Left cardiac atrium (tissue), 4 donors: ENCODE data around the gene PARD3B. TPM values are rescaled to one million over a fixed set of nuclear protein-coding genes. Genes with fewer than 3 reads are reported as not detected.

ENCODE experiments used
- ATAC-seq, 2 donors: fragments of 200-7000 bp; cut with Tn5 transposase; one replicate each; pipeline ENCODE4 v1.9.1; 2020; ENCODE audit warnings: mild to moderate bottlenecking in 2 of 2, moderate library complexity in 2 of 2
- DNase-seq: peaks from one replicate; pipeline ENCODE4 v3.0.0-alpha.2; 2020
- intact Hi-C, 2 donors: fragments of 100-400 bp; cut with DNase I; formaldehyde crosslinking; loops; one replicate each; pipeline versions ENCODE4 v1.14.1 to v1.15.1; 2022 to 2023
- total RNA-seq, 2 donors: library from RNA; stranded (reverse); fragmentation: NEBNext Ultra II Directional; extraction: Animal tissue kit (Norgen Biotek cat#: 25700); gene quantifications; one replicate each; pipeline ENCODE4 v1.2.1, GENCODE V29; 2021
- donor health status: DM: no; HTN: yes; CAD: no.
- donor health status: DM: no; HTN: yes; CAD: no; lungs with severe emphysema.
- donor health status: DM: yes; HTN: yes; CAD: no.
- donor health status: Dilated cardiomyopathy.

PARD3B gene
- total RNA-seq, 2 donors from 2014 or later = 12.5 to 12.6 TPM

DNA sequence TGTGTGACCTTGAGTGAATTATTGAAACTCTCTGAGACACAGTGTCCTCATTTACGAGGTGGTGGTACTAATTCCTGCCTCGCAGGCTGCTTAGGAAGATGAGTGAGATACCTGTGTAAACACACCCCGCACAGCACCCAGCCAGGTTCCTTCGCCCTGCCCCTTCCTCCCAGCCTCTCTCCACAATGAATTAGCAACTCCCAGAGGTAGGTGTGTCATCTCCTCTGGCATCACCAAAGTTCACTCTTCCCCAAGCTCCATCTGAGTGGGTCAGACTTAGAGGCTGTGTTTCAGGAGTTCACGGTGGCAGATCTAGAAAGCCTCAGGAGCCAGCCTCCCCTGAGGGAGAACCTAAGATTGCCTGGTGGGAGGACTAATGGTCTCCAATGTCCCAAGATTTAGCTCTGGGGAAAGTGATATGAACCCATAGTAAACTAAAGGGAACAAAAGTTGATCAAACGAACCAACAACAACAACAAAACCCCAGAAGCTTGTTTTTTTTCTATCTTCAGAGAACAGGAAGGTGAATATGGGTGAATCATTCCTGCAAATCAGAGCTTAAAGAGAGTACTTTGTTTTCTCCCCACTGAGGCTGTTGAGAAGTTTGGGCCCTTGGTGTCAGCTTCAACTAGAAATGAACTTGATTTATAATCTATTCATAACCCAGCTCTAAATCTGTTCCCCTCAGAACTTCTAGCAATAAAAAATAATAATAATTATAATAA is 1092.7 kb downstream of the PARD3B start:
- no peak for ATAC-seq
- intact Hi-C loops = no loop called here
- no peak for DNase-seq

DNA sequence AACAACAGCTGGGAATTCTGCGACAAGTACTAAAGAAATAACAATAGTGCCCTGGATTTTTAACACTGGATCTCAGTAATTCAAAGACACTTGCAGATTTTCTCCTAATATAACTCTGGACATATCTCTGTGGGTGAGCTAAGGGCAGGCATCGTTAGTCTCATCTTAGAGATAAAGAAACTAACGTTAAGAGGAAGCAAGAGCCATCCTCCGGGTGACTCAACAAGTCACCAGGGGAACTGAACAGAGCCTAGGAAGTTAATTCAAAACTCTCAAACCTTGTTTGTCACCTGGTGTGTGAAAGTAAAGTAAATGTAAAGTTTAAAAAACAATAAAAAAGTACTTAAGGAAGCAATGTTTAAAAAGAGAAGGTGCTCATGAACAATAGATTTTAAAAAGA is 1095.4 kb downstream of the PARD3B start:
- no peak for ATAC-seq
- DNase-seq = no peak
- intact Hi-C loops = no loop called here

GRCh38 chr2:205642599-205643356 is 1097.5 kb downstream of the PARD3B start:
- intact Hi-C loops = no loop called here
- ATAC-seq = no peak
- no peak for DNase-seq

- intact Hi-C loops = no loop called here
- DNase-seq = no peak
- no peak for ATAC-seq
These were observed 1098.2 kb downstream of the PARD3B start for GRCh38 chr2:205643391-205643885.

DNA sequence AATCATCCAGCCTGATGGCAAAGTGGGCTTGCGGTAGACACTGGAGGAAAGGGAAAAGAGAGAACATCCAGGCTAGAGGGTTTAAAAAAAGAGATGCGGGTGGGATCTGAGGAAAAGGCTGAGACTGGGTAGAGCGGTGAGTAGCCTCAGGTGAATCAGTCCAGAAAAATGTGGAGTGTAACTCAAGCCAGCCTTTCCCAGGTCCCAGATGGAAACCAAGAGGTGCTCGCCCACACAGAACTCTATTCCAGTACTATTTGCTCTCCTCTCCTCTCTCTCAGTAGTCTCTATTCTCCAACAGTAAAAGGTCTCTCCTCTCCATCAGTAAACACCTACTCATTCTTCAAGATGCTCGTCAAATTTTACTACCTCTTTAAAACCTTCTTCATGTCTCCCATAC is 1098.7 kb downstream of the PARD3B start:
- DNase-seq = no peak
- intact Hi-C loops = no loop called here
- ATAC-seq = no peak

DNA sequence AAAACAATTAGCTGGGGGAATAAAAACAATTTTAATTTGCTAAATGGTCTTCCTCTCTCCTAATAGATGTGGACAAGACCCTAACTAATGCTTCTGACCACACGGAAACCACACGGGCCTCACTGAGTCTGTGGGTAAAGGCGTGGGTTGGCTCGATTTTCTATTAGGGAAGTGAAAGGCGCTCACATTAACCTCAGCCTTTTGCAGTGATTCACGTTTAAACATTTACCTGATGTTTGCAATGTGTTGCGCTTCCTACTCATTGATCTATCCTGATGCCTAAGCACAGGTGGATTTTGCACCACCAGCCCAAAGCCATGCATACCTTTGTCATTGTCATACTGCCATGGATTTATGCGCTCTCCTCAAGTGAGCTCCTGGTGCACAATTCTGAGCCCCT is 1101.4 kb downstream of the PARD3B start:
- intact Hi-C loops = no loop called here
- ATAC-seq = no peak

GRCh38 chr2:205650450-205650849 is 1105.2 kb downstream of the PARD3B start:
- peak in 1 of 2 donors; percentile 26 for ATAC-seq

More for the DNA sequence above, 1101.4 kb downstream of the PARD3B start:
- DNase-seq = no peak

GRCh38 chr2:205650931-205651330 is 1105.7 kb downstream of the PARD3B start:
- DNase-seq (no peak), ATAC-seq (no peak)
- intact Hi-C loops = no loop called here

More at GRCh38 chr2:205650450-205650849, 1105.2 kb downstream of the PARD3B start:
- DNase-seq = no peak
- intact Hi-C loops = no loop called here

DNA sequence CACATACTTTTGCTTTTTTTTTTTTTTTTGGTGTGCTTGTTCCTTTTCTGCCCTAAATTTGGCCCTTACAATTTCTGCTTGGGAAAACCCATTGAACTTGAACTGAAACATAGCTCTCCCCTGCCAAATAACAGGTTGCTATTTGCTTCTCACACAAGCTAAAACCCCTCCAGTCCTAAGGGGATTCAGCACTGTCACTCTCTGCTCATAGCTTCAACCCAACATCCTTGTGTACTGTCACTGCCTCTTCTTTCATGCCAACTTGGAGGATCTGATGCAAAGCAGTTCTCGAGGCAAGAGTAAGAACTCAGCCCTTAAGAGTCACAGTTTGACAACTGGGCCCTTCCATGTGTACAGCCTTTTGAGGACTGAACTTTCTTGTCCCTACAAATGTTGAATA is 1106.4 kb downstream of the PARD3B start:
- DNase-seq (no peak), ATAC-seq (no peak)
- intact Hi-C loops = no loop called here

DNA sequence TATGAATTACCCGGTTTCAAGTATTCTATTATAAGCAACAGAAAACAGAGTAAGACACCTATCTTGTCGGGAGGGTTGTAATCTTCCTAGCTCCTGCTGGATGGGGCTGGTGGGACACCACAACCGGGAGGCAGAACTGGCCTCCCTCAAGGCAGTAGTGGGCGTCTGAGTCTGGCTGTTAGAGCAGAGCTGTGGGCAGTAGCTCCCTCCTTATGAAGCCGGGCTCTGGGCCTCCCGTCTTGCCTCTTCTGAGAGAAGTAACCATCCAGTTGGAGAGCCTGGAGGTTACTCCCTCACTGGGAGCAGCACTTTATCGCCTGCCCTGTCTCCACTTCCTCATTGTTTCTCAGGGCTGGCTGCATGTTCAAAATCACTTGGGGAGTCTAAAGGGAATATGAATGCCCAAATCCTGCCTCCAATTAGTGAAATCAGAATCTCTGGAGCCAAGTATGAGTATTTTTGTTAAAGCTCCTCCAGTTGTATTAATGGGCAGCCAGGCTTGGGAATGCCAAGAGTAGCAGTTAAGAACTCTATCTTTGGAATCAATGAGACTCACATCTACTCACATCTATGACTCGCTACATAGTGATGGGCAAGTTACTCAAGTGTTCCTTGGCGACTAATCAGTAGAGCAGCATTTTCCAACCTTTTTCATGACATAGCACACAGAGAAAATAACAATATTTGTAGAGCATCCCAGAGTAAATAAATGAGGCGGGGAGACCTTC is 1109.8 kb downstream of the PARD3B start:
- no peak for ATAC-seq
- DNase-seq = no peak
- intact Hi-C loops = no loop called here

DNA sequence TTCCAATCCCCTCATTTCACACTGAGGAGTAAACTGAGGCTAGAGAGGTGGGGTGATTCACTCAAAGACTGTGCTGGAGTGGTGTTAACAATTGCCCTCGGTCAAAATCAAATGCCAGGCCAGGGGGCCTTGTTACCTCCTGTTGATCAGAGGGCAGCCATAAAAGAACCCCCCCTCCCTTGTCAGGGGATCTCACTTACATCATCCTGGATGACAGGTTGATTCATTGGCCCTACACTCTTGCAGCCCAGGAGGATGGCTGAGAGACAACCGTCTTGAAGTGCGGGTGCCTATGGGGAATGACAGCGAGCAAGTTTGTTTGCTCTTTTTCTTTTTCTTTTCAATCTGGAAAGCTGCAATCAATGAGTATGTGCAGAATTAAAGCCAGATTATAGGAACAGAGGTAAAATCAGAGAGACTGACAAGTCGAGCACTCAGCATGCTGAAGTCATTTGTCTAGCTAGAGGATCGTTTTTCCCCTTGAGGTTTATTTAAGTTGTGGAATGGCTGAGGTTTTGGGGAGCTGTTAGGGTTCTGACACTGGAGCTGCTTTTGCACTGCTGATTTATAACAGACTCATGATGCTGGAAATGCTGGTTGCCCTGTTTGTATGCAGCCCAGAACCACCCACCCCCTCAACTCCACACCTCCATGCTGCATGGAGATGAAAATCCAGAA is 1110.6 kb downstream of the PARD3B start:
- no peak for ATAC-seq
- DNase-seq = no peak

GRCh38 chr2:205656461-205656860 is 1111.2 kb downstream of the PARD3B start:
- intact Hi-C loops = no loop called here
- ATAC-seq = no peak

More for the DNA sequence above, 1110.6 kb downstream of the PARD3B start:
- intact Hi-C loops = no loop called here

GRCh38 chr2:205656941-205657340 is 1111.7 kb downstream of the PARD3B start:
- ATAC-seq = no peak
- intact Hi-C loops = no loop called here
- no peak for DNase-seq

More at GRCh38 chr2:205656461-205656860, 1111.2 kb downstream of the PARD3B start:
- no peak for DNase-seq

- ATAC-seq (peak; percentile 45 to 79), DNase-seq (no peak)
- intact Hi-C loops = no loop called here
These were observed 1112.3 kb downstream of the PARD3B start for GRCh38 chr2:205657579-205657978.

GRCh38 chr2:205658068-205658467 is 1112.8 kb downstream of the PARD3B start:
- intact Hi-C loops = no loop called here

GRCh38 chr2:205658572-205658971 is 1113.3 kb downstream of the PARD3B start:
- no peak for DNase-seq
- no peak for ATAC-seq
- intact Hi-C loops = no loop called here

More at GRCh38 chr2:205658068-205658467, 1112.8 kb downstream of the PARD3B start:
- no peak for DNase-seq
- ATAC-seq = no peak

GRCh38 chr2:205659922-205660321 is 1114.6 kb downstream of the PARD3B start:
- intact Hi-C loops = no loop called here
- no peak for DNase-seq
- ATAC-seq = no peak

GRCh38 chr2:205660521-205661124 is 1115.3 kb downstream of the PARD3B start:
- intact Hi-C loops = no loop called here
- DNase-seq (no peak), ATAC-seq (peak; percentile 50 to 76)

DNA sequence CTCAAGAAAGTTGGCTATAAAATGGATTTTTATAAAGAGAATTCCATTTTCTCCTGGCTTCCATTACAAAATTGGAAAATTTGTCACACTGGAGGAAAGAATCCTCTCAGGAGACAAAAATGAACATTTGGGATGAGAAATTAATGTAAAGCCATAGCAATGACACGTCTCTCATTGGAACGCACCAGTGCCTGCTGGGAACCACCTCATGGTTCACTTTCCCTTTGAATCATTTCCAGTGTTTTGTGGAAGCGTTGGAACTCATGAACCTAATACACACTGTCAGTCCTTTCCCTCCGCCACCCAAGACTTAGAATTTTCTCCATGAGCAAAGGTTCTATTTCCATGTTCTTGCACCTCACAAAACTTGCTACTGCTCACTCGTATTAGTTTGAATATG is 1116.0 kb downstream of the PARD3B start:
- intact Hi-C loops = no loop called here
- DNase-seq (no peak), ATAC-seq (no peak)
